Fibroblast of mammary gland (primary cell): ENCODE measurements around the gene RNF113B.
A peak's percentile ranks its signal among the peaks of the same experiment; 100 is the strongest.

Experiments used
- DNase-seq: peaks from one replicate; pipeline ENCODE4 v3.0.0-alpha.2; 2010; ENCODE audit warnings: low read depth
- H3K4me3 ChIP-seq: 2 replicates; pipeline ENCODE4 v1.5.1; 2011; ENCODE audit warnings: low read depth, mild to moderate bottlenecking, low read length, moderate library complexity; ENCODE audit not compliant: control insufficient read depth
- TF ChIP-seq, protein P1 (sequence below): conservative IDR thresholded peaks from 2 replicates; pipeline ENCODE4 v1.5.1; 2011; ENCODE audit warnings: low read depth, low read length, inconsistent platforms; ENCODE audit not compliant: control insufficient read depth, insufficient read depth

RNF113B gene

DNA sequence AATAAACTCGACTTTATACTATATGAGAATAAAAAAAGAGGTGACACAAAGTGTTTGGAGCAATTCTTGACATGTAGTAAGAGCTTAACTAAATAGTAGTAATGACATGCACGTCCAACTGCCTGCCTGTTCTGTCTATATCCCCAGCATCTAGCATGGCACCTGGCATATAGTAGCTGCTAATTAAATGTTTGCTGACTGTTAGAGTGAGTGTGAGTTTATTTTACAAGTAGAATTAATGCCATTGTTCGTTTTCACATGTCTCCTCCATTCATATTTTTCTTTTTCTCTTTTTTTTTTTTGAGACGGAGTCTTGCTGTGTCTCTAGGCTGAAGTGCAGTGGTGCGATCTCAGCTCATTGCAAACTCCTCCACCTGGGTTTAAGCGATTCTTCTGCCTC, 38.4 kb upstream of the RNF113B start:
- TF ChIP-seq, protein P1, sequence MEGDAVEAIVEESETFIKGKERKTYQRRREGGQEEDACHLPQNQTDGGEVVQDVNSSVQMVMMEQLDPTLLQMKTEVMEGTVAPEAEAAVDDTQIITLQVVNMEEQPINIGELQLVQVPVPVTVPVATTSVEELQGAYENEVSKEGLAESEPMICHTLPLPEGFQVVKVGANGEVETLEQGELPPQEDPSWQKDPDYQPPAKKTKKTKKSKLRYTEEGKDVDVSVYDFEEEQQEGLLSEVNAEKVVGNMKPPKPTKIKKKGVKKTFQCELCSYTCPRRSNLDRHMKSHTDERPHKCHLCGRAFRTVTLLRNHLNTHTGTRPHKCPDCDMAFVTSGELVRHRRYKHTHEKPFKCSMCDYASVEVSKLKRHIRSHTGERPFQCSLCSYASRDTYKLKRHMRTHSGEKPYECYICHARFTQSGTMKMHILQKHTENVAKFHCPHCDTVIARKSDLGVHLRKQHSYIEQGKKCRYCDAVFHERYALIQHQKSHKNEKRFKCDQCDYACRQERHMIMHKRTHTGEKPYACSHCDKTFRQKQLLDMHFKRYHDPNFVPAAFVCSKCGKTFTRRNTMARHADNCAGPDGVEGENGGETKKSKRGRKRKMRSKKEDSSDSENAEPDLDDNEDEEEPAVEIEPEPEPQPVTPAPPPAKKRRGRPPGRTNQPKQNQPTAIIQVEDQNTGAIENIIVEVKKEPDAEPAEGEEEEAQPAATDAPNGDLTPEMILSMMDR: no peak
- no peak overlapping the region for H3K4me3 ChIP-seq
- DNase-seq: no peak

DNA sequence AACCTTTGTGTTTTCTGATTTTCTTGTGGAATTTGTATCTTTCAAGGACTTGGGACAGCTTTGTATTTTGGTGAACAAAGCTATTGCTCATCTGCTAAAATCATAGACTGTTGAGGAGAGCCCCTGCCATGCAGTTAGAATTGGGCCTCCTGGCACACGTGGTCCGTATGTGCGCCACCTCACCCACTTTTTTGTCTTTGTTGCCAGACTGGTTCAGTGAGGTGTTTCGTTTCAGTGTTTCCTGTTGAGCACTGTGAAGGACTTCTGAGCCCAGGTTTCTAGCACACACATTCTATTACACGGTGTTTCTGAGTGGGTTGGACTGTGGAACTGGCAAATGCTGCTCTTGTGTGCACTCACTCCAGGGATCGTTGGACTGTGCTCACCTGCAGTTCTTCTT, 37.6 kb upstream of the RNF113B start:
- DNase-seq: no peak
- TF ChIP-seq, protein P1: no peak
- H3K4me3 ChIP-seq: no peak overlapping the region

DNA sequence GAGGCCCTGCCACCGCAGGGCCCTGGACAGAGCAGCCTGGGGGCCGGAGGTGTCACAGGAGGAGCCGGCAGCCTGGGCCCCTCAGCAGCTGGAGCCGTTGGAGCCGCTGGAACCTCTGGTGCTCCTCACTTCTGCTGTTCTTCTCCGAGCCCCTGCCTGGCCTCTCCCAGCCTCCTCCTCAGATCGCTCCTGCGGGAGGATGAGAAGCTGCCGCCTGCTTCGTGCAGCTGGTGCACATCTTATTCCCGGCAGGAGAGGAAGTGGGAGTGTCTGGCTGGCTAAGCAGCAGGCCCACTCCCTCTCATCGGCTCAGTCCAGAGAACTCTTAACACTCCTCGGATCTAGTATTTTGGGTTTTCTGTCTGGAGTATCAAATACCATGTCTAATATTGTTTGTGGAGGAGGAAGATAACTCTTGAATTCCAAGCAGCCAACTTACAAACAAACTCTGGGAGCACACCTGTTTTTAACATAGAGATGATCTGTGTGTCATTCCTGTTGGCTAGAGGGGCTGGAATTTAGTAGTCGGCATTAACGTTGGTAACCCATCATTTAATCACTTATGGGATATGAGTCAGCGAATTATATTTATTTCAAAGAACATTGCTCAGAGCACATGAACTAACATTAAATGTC, 37.1 kb upstream of the RNF113B start:
- TF ChIP-seq, protein P1: no peak

GRCh38 chr13:98213354-98213753, 36.3 kb upstream of the RNF113B start:
- TF ChIP-seq, protein P1: no peak
- H3K4me3 ChIP-seq: no peak overlapping the region
- no peak for DNase-seq

More for the DNA sequence above, 37.1 kb upstream of the RNF113B start:
- DNase-seq: peak; percentile 83
- H3K4me3 ChIP-seq: no peak overlapping the region

DNA sequence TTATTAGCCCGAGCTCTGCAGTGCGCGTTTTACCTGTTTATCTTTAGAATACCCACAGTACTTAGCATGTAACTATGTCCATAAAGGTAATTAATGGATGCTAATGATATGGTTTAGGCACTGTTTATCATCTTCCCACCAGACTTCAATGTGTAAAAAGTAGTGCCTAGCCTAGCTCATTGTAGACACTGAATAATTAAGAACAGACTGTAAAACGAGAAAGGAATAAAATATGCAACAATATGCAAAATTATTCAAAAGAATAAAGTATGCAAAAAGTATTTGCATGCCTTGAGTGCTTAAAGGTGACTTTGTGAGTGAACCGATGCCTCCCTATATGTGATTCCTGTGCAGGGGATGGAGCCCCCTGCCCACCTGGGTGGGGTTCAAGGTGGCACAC, 35.7 kb upstream of the RNF113B start:
- TF ChIP-seq, protein P1: no peak
- DNase-seq: no peak
- no peak overlapping the region for H3K4me3 ChIP-seq

DNA sequence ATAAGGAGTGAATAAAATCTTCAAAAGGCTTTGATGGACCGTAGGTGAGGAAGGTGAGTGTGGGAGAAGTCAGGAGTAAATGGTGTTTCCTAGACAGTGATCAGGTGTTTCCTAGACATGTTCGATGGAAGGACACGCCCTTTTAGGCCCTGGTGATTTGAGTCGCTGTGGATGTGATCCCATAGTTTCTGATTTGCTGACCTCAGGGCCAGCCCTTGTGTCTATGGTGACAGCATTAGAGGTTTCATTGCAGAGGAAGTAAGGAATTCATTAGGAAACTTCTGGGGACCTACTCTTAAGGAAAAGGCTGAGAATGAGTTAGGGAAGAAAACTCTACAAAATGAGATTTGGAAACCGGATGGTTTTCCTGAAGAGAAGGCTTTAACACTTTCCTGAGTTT, 31.5 kb upstream of the RNF113B start:
- DNase-seq: no peak
- H3K4me3 ChIP-seq: no peak overlapping the region
- TF ChIP-seq, protein P1: no peak

DNA sequence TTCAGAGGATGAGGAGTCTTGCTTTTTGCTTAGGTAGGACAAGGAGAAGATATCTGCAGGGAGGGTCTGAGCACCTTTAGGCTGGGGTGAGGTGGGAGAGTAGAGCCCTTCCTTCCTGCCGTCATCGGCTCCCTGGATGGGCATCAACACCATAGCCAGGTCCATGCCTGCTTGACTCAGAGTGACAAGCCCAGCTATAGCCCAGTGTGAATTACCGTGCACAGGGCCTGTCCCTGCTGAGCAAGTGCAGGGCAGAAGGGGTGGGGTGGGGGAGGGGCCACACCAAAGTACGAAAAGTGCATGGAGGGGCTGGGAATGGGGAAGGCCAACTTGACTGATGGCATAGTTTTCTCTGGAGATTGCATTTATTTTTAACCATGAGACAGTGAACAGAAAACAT, 30.3 kb upstream of the RNF113B start:
- no peak for DNase-seq
- TF ChIP-seq, protein P1: no peak
- no peak overlapping the region for H3K4me3 ChIP-seq
